ENCODE data around the gene LRRC38.

The LRRC38 gene

GRCh38 chr1:13517193-13517812 lies 3.5 kb upstream of the LRRC38 start:
- in situ Hi-C loops (cut with MboI; ENCODE audit: low sequenced_read_pairs), result no loop called here

GRCh38 chr1:13516606-13517005 lies 2.8 kb upstream of the LRRC38 start:
- in situ Hi-C loops (cut with MboI; ENCODE audit: low sequenced_read_pairs), result no loop called here

DNA sequence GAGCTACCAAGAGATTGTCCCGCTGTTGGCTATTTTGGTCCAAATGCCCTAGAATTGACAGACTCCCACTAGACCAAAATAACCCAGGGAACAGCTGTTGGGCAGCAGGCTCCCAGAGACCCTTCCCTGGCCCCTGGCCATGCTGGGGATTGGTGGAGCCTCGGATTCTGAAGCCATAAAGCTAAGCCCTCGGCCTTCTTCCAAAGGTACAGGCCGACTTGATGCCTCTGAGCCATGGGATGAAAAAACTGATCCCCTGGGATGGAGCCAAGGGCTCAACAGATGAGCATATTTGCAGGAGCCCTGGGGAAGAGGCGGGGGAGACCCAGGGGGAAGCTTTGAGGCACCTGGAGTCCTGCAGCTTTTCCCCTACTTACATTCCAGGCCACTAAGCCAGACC lies 1.0 kb upstream of the LRRC38 start:
- in situ Hi-C loops (cut with MboI; ENCODE audit: low sequenced_read_pairs), result no loop called here

DNA sequence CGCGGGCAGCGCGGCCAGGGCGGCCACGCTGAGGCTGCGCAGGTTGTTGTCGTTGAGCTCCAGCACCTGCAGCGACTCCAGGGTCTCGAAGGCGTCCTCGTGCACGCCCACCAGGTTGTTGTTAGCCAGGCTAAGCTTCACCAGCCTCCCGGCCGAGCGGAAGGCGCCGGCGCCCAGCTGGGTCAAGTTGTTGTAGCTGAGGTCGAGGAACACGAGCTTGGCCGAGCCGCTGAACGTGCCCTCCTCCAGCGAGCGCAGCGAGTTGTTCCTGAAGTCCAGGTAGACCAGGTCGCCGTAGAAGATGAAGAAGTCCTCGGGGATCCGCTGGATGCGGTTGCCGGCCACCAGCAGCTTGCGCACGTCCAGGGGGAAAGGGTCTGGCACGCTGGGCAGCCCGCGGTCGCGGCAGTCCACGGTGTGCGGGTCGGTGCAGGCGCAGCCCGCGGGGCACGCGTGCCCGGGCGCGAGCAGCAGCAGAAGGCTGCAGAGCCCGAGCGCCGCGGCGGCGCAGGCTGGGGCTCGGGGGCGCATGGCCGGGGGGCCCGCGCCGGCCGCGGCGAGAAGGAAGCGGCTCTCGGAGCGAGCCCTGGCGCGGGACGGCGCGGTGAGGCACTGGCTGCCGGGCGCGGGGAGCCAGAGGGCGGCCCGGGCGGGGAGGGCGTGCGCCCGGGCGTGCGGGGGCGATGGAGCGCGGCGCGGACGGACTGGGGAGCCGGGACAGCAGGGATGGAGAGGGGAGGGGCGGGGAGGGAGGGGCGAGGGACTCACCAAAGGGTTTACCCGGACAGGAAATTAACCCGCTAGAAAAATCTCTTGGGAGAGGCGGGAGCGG lies 524 bp downstream of the LRRC38 start:
- in situ Hi-C loops (cut with MboI; ENCODE audit: low sequenced_read_pairs), result no loop called here

- in situ Hi-C loops (cut with MboI; ENCODE audit: low sequenced_read_pairs), result no loop called here
Measured at GRCh38 chr1:13512472-13512871, 1.3 kb downstream of the LRRC38 start.

DNA sequence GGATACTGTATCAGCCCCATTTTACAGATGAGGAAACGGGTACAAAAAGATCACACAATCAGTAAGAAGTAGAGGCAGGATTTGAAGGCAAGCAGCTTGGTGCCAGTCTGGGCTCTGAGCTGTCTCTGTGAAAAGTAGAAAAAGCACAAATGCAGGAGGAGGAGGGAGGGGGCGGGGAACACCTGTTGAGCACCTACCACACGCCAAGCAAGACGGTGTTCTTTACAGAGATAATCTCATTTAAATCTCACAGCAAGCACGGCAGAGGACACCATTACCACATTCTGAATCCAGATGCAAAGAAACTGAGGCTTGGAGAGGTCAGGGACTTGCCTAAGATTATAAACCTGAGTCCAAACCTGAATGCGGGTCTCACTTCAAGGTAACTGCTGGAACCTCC lies 3.3 kb downstream of the LRRC38 start:
- in situ Hi-C loops (cut with MboI; ENCODE audit: low sequenced_read_pairs), result no loop called here

GRCh38 chr1:13507075-13507474 lies 6.7 kb downstream of the LRRC38 start:
- in situ Hi-C loops (cut with MboI; ENCODE audit: low sequenced_read_pairs), result no loop called here

DNA sequence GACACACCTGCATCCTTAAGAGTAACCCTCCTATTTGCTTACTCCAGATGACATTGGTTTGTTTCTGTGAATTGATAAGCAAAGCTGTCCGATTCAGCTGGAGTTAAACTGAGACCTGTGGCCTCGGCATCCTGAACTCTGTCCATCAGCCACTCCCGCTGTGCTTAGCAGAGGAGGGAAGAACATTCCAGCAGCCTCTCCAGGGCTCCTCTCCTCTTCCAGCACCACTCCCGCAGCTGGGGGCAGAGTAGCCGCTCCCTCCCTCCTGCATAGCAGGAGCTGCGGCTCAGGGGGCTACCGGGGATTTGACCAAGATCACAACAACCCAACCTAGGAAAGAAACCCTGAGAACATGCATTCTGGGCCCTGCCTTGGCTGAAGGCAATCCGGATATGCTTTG lies 8.8 kb downstream of the LRRC38 start:
- in situ Hi-C loops (cut with MboI; ENCODE audit: low sequenced_read_pairs), result no loop called here

GRCh38 chr1:13500806-13501205 lies 13.0 kb downstream of the LRRC38 start:
- in situ Hi-C loops (cut with MboI; ENCODE audit: low sequenced_read_pairs), result no loop called here

DNA sequence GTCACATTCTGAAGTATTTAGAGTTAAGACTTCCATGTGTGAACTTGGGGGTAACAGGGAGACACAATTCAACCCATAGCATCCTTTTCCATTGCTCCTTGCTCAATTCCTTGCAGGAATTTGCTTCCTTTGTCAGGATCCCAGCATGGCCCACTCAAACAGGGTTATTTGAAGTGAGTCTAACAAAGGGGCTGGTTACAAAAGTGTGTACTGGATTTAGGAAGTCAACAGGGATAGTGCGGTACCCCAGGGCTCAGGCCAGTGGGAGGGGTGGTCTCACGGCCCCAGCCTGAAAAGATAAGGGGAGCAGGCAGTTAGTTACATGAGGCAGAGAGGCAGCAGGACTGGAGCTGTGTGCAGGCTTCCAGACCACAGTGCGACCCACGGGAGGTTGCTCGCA lies 14.4 kb downstream of the LRRC38 start:
- in situ Hi-C loops (cut with MboI; ENCODE audit: low sequenced_read_pairs), result no loop called here

- in situ Hi-C loops (cut with MboI; ENCODE audit: low sequenced_read_pairs), result no loop called here
Measured at GRCh38 chr1:13498553-13498952, 15.2 kb downstream of the LRRC38 start.

GRCh38 chr1:13495186-13495585 lies 18.6 kb downstream of the LRRC38 start:
- in situ Hi-C loops (cut with MboI; ENCODE audit: low sequenced_read_pairs), result no loop called here

DNA sequence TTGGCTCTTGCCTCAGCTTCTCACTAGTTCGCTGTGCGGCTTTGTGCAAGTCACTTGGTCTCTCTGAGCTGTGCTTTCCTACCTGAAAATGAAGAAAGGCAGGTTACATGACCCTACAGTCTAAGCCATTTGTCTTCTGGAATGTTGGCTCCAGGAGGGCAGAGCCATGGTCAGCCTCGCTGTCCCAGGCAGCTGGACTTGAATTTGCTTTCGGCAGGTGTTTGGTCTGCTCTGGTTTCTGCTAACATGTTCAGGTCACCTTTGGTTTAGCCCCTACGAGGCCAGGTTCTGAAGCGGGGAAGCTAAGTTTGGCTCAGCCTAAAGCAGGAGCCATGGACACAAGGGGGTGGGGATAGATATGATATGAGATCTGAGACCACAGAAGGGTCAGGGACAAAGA lies 19.1 kb downstream of the LRRC38 start:
- in situ Hi-C loops (cut with MboI; ENCODE audit: low sequenced_read_pairs), result no loop called here

DNA sequence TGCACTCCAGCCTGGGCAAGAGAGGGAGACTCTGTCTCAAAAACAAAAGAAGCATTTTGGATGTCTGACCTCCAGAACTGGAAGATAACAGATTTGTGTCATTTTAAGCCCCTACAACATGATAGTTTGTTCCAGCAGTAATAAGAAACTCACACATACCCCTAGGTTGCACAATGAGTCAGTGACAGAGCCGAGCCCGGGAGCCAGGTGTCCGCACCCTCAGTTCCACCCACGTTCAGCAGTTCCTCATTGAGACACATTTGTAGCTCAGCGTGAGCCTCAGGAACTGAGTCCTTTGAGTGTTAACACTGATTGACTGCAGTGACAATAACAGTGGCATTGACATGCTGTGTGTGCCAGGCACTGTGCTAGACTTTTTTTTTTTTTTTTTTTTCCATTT lies 19.8 kb downstream of the LRRC38 start:
- in situ Hi-C loops (cut with MboI; ENCODE audit: low sequenced_read_pairs), result no loop called here

DNA sequence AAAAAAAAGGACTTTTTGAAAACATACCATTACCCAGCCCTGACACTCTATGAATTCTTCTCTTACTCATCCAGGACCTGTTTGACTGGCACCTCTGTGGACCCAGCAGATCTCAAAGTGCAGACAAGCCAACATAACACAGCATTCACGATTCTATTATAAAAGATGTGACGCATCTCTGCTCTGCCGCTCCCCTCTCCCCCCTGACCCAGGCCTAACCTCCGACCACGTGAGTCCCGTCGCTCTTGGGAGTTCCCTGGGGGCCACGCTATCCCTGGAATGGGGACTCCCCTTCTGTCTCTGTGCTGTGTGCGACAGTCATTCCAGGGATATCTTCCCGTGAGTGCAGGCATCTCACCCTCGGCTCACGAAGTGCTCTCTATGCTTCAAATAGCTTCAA lies 21.1 kb downstream of the LRRC38 start:
- in situ Hi-C loops (cut with MboI; ENCODE audit: low sequenced_read_pairs), result no loop called here

- in situ Hi-C loops (cut with MboI; ENCODE audit: low sequenced_read_pairs), result no loop called here
Measured at GRCh38 chr1:13487957-13488356, 25.8 kb downstream of the LRRC38 start.

DNA sequence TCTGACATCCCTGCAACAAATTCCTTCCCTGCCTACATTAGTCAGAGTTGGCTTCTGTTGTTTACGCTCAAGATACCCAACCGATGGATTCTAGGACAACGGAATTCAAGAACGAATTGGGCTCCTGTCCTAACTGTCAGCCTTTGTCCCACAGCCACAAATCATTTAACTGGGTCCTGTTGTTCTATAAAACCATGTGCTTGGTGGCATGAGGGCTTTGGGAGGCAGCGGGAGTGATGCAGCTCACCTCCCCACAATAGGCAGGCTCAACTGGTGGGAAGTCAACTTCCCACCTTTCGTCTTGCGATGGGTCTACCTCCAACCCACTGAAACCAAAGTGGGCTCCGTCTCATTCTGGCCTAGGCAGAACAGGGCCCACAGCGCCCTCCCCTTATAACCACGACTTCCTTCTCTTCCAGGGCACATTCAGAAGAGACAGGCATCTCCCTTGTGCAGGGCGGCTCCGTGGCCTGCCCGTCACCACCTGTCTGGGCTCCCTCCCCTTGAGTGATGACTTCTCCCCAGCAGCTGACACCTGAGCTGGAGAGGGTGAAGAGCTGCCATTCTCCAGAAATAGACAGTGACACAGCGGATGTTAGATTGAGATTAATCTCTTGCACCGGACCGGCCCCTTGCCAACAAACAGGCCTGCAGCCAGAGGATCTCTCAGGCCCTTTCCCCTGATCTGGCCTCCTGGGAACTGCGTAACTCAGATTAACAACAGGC lies 26.5 kb downstream of the LRRC38 start:
- in situ Hi-C loops (cut with MboI; ENCODE audit: low sequenced_read_pairs), result no loop called here

DNA sequence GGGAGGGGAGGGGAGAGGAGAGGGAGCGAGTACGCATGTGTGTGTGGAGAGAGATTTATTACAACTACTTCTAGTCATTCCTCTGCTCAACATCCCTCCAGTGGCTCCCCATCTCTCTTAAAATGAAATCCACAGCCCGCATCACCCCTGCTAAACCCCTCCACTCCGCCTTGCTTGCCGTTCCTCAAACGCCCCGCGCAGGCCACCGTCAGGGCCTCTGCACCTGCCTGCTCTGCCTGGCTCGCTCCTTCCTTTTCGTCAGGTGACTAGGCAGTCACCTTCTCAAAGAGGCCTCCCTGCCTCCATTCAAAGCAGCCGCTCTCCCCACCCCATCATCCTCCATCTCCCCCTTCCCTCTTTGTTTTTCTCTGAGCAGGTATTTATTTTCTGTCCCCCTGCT lies 29.9 kb downstream of the LRRC38 start:
- in situ Hi-C loops (cut with MboI; ENCODE audit: low sequenced_read_pairs), result no loop called here

DNA sequence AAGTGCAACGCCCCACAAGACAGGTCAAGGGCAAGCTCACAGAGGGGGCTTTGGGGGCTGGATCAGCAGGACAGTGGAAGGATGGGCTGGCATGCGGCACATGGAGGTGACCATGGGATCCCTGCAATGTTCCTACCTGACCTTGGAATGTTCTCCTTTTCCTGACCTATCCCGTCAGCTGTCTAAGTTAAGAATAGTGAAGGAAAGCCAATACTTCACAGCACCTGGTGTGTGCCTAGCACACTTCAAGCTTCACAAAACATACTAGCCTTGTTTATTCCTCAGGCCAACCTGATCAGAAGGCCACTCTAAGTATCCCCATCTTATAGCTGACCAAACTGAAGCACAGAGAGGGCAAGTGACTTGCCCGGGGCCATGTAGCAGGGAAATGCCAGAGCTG lies 31.2 kb downstream of the LRRC38 start:
- in situ Hi-C loops (cut with MboI; ENCODE audit: low sequenced_read_pairs), result no loop called here

- in situ Hi-C loops (cut with MboI; ENCODE audit: low sequenced_read_pairs), result no loop called here
Measured at GRCh38 chr1:13479171-13479856, 34.5 kb downstream of the LRRC38 start.

GRCh38 chr1:13478692-13479091 lies 35.1 kb downstream of the LRRC38 start:
- in situ Hi-C loops (cut with MboI; ENCODE audit: low sequenced_read_pairs), result no loop called here

Measured in hTERT RPE-1 (cell line).